CD4-positive, alpha-beta T cell (primary cell): ENCODE measurements around the gene AHNAK2. TPM values are rescaled to one million over a fixed set of nuclear protein-coding genes. Genes with fewer than 3 reads are reported as not detected.
A peak's percentile ranks its signal among the peaks of the same experiment; 100 is the strongest.

Experiments
- ATAC-seq: fragments of 200-7000 bp; cut with Tn5 transposase; one replicate; pipeline ENCODE4 v1.10.0; 2022; ENCODE audit warnings: mild to moderate bottlenecking; ENCODE audit not compliant: poor library complexity
- CTCF ChIA-PET: fragments of 350-600 bp; sonication (Branson Sonifier 250); formaldehyde crosslinking; loops from one replicate; lab custom pipeline; 2021; ENCODE audit warnings: antibody characterized with exemption, inconsistent platforms; lab: Charles Lee
- POLR2A ChIA-PET: fragments of 350-600 bp; sonication (Branson Sonifier 250); formaldehyde crosslinking; loops from one replicate; lab custom pipeline; 2021; ENCODE audit warnings: antibody characterized with exemption, inconsistent platforms; lab: Charles Lee
- DNase-seq, 14 experiments: peaks; one replicate each; pipeline ENCODE4 v3.0.0-alpha.2; 2013 to 2020; ENCODE audit warnings: mixed read lengths in 2 of 14
- H3K27ac ChIP-seq, 2 donors: one replicate each; pipeline versions ENCODE4 v1.5.1 to v1.7.0; 2013; ENCODE audit warnings: low read length in 2 of 2, low read depth in 1 of 2, mild to moderate bottlenecking in 1 of 2
- H3K27me3 ChIP-seq, 2 experiments: 1 replicate in 1 of 2; 2 replicates in 1 of 2; pipeline versions ENCODE4 v1.6.1 to v1.7.0; 2013; ENCODE audit warnings: low read length in 2 of 2, control low read depth in 1 of 2, mild to moderate bottlenecking in 1 of 2, moderate library complexity in 1 of 2; ENCODE audit not compliant: insufficient read depth in 2 of 2, control insufficient read depth in 1 of 2
- H3K36me3 ChIP-seq: one replicate; pipeline ENCODE4 v1.6.1; 2013; ENCODE audit warnings: low read length, control low read depth; ENCODE audit not compliant: insufficient read depth
- H3K4me1 ChIP-seq: one replicate; pipeline ENCODE4 v1.6.1; 2013; ENCODE audit warnings: low read length, control low read depth; ENCODE audit not compliant: insufficient read depth
- H3K4me3 ChIP-seq: one replicate; pipeline ENCODE4 v1.5.1; 2013; ENCODE audit warnings: mild to moderate bottlenecking, low read length, moderate library complexity
- H3K9me3 ChIP-seq, 2 experiments: 1 replicate in 1 of 2; 2 replicates in 1 of 2; pipeline versions ENCODE4 v1.6.1 to v1.7.0; 2013; ENCODE audit warnings: low read length in 2 of 2, mild to moderate bottlenecking in 2 of 2, control low read depth in 1 of 2, moderate library complexity in 1 of 2; ENCODE audit not compliant: control insufficient read depth in 1 of 2, insufficient read depth in 1 of 2
- H3K27ac Mint-ChIP-seq: one replicate; pipeline ENCODE4 v1.8.0; 2020; ENCODE audit warnings: mixed read lengths
- H3K27me3 Mint-ChIP-seq: one replicate; pipeline ENCODE4 v1.8.0; 2021; ENCODE audit warnings: mixed read lengths
- H3K36me3 Mint-ChIP-seq: one replicate; pipeline ENCODE4 v1.8.0; 2021; ENCODE audit warnings: low read depth, mixed read lengths
- H3K4me1 Mint-ChIP-seq: one replicate; pipeline ENCODE4 v1.8.0; 2021; ENCODE audit warnings: low read depth, mixed read lengths
- H3K4me3 Mint-ChIP-seq: one replicate; pipeline ENCODE4 v1.8.0; 2020; ENCODE audit warnings: mild to moderate bottlenecking, mixed read lengths
- H3K9me3 Mint-ChIP-seq: one replicate; pipeline ENCODE4 v1.8.0; 2020; ENCODE audit warnings: mixed read lengths
- intact Hi-C, 2 experiments: fragments of 100-400 bp; cut with DNase I in 1 of 2; cut with micrococcal nuclease in 1 of 2; formaldehyde crosslinking; loops; one replicate each; pipeline versions ENCODE4 v1.15.1 to v1.9.0; 2023 to 2025; cut with DNase I, micrococcal nuclease
- total RNA-seq, 174 experiments: library from RNA in 2 of 174; stranded (reverse) in 2 of 174; gene quantifications; one replicate each; pipeline ENCODE4 v1.2.3 and lab custom pipeline; 2021 to 2026
- TF ChIP-seq, protein P1 (sequence below): fragments of 200-600 bp; IDR thresholded peaks from one replicate; pipeline ENCODE4 v1.8.0; 2022; ENCODE audit warnings: antibody characterized with exemption, mild to moderate bottlenecking

The AHNAK2 gene
- total RNA-seq, 2 experiments from 2014 or later, result 0.05 TPM; not detected in 1

DNA sequence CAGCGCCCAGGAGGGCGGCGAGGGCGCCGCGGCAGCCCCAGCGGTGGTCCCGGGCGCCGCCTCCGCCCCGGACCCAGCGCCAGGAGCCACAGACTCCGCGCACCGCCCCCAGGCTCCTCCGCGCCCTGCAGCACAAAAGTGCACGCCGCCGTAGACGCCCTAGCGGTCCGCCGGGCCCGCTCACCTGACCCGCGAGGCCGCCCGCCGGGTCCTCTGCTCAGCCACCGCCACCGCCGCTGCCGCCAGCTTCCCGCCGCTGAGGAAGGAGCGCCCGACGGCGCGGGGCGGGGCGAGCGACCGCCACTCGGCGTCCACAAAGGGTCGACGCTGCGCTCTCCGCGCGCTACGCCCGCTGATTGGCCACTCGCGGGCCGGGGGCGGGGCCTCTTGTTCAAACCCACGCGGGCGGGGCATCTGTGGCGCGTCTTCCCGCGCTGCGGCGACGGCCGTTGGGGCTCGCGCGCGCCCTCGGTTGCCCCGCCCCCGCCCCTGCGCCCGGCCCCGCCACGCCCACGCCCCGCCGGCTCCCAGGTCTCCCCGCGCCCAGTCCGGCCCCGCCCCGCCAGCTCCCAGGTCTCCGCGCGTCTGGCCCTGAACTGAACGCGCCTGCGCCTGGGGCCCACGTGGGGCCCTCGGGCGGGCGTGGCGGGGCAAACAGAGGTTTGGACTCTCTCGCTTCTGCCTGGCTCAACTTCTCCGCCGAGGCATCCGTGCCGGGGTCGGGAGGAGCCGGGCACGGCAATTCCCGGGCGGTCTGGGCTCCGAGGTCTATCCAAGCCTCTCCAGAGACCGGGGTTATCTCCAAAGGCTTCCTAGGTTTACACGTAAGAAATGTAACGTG, 42.9 kb upstream of the AHNAK2 start, which contains the start of gene CDCA4:
CDCA4 (minus strand) TSS at position 269 of the 841 bp plus-strand sequence. CDS start 9,154 bp downstream, outside the sequence.
- ChIA-PET POLR2A (interaction anchor here (0.7 to 2.1 kb wide), 20 partner anchors 10 to 470 kb away, joined by 3 to 23 read pairs (median 5); partner anchors contain the start of genes BRF1, CLBA1, GPR132 and PACS2), CTCF (interaction anchor here (1.0 to 2.8 kb wide), 5 partner anchors 10 to 69 kb away, joined by 3 to 15 read pairs (median 5); no protein-coding TSS in a partner anchor)
- peaks cover under 1% of the 10 kb centered on the region for H3K36me3 Mint-ChIP-seq
- no peaks in the 10 kb centered on the region for H3K27me3 Mint-ChIP-seq
- no peaks in the 10 kb centered on the region for H3K9me3 Mint-ChIP-seq
- H3K27ac ChIP-seq, result peak within 1 kb of the TSS; percentile 71 to 73
- H3K4me3 Mint-ChIP-seq, result peak within 1 kb of the TSS; percentile 97
- H3K4me1 Mint-ChIP-seq, result peaks cover 62% of the 10 kb centered on the region
- ATAC-seq (peak; percentile 80), DNase-seq (peak; percentile 94 to 99 (median 98))
- no peaks in the 10 kb centered on the region for H3K36me3 ChIP-seq
- no peaks in the 10 kb centered on the region for H3K9me3 ChIP-seq
- intact Hi-C loops, result loop anchor here (1.0 to 5.0 kb wide), 8 partner anchors 24 to 291 kb away; partner anchors contain the start of genes CLBA1 (in 2 of the 2), GPR132 (in 1 of the 2), PACS2 (in 1 of the 2) and SIVA1 (in 1 of the 2)
- peaks cover 62% of the 10 kb centered on the region for H3K4me1 ChIP-seq
- no peaks in the 10 kb centered on the region for H3K27me3 ChIP-seq
- H3K27ac Mint-ChIP-seq, result peak within 1 kb of the TSS; percentile 93
- TF ChIP-seq, protein P1, sequence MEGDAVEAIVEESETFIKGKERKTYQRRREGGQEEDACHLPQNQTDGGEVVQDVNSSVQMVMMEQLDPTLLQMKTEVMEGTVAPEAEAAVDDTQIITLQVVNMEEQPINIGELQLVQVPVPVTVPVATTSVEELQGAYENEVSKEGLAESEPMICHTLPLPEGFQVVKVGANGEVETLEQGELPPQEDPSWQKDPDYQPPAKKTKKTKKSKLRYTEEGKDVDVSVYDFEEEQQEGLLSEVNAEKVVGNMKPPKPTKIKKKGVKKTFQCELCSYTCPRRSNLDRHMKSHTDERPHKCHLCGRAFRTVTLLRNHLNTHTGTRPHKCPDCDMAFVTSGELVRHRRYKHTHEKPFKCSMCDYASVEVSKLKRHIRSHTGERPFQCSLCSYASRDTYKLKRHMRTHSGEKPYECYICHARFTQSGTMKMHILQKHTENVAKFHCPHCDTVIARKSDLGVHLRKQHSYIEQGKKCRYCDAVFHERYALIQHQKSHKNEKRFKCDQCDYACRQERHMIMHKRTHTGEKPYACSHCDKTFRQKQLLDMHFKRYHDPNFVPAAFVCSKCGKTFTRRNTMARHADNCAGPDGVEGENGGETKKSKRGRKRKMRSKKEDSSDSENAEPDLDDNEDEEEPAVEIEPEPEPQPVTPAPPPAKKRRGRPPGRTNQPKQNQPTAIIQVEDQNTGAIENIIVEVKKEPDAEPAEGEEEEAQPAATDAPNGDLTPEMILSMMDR, result no peak
- H3K4me3 ChIP-seq, result peak within 1 kb of the TSS; percentile 73

DNA sequence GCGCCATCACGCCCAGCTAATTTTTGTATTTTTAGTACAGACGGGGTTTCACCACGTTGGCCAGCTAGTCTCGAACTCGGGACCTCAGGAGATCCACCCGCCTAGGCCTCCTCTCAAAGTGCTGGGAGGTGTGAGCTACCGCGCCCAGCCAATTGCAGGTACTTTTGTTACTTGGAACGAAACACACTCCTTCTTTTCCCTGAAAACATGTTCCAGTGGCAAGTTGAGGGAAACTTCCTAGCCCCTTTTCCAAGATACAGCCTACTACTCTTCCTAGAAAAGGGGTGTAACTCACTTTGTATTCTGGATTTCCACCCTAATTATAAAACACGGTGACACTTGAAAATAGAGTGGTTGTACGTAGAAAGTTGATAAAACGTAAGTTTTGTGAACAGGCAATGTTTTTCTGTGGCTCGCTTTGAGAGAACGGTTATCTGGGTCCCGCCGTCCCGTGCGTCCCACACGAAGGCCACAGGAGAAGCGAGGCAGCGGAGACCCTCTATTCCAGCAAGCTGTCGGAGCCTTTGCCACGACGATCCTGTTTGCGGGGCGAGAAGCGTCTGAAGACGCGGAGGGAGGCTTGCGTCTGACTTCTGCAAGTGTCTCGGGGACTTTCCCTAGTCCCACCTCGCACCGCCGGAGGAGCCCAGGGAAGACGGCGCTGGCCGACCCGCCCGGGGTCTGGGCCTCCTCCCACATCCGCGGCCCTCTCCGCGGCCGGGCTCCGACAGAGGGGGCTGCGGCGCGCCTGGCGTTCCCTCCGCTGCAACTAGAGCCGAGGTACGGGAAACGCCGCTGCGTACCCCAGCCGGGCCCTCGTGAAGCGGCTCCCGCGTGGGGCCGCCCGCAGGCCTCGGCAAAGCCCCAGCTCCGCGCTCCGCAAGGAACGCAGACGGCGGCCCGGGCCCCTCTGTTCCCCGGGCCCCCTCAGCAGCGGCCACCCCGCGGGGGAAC, 42.0 kb upstream of the AHNAK2 start:
- H3K9me3 Mint-ChIP-seq, result no peaks in the 10 kb centered on the region
- intact Hi-C loops, result loop anchor here (2.0 to 5.0 kb wide), 5 partner anchors 25 to 292 kb away; partner anchors contain the start of genes CLBA1 (in 1 of the 2), GPR132 (in 1 of the 2), PACS2 (in 1 of the 2) and SIVA1 (in 1 of the 2)
- Histone ChIP-seq H3K9me3 (no peaks in the 10 kb centered on the region), H3K4me1 (peaks cover 67% of the 10 kb centered on the region), H3K36me3 (no peaks in the 10 kb centered on the region), H3K27ac (peak overlapping the region; percentile 64 to 71), H3K27me3 (no peaks in the 10 kb centered on the region), H3K4me3 (peak overlapping the region; percentile 66)
- H3K27ac Mint-ChIP-seq, result peak overlapping the region; percentile 92
- peak overlapping the region; percentile 97 for H3K4me3 Mint-ChIP-seq
- DNase-seq (peak; percentile 17 to 88 (median 52)), ATAC-seq (peak; percentile 16)
- POLR2A ChIA-PET, result interaction anchor here (0.7 to 2.1 kb wide), 20 partner anchors 11 to 471 kb away, joined by 3 to 23 read pairs (median 5); partner anchors contain the start of genes BRF1, CLBA1, GPR132 and PACS2
- CTCF ChIA-PET, result interaction anchor here (1.0 to 2.8 kb wide), 4 partner anchors 12 to 70 kb away, joined by 4 to 15 read pairs (median 7); no protein-coding TSS in a partner anchor
- H3K4me1 Mint-ChIP-seq, result peaks cover 64% of the 10 kb centered on the region
- no peaks in the 10 kb centered on the region for H3K27me3 Mint-ChIP-seq
- H3K36me3 Mint-ChIP-seq, result peaks cover 4% of the 10 kb centered on the region
- TF ChIP-seq, protein P1, result no peak
